ENCODE results near the gene DTHD1. TPM values are rescaled to one million over a fixed set of nuclear protein-coding genes. Genes with fewer than 3 reads are reported as not detected.

The DTHD1 gene
- total and polyA plus RNA-seq, 7 donors = 0.01 to 0.15 (median 0.07) TPM; not detected in 4

DNA sequence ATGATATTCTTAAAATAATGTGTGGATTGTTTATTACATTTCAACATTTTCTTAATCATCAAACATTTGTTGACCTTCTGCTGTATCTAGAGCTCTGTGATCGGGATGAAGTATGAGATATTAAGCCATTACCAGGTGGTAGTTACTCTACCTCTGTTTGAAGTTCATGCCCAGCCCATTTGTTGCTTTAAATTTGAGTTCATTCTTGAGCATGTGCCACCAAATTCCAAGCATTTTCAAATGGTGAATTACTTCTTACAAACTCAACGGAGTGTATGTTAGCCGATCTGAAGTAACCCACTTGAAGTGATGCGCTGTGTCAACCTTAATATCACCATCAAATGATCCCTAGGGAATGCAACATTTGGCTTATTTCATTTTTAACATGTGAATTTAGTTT is 7.3 kb upstream of the DTHD1 start:
- 53 to 65% (median 65%) methylated on average over 4 of the region's 4 CpGs for WGBS, 3 donors
- no peak overlapping the region for H3K27ac ChIP-seq
- no peak overlapping the region for H3K4me3 ChIP-seq
- ATAC-seq = no peak
- intact Hi-C loops (cut with DNase I) = no loop called here
- no peaks in the 10 kb centered on the region for H3K4me1 ChIP-seq
- TF ChIP-seq, protein P1, sequence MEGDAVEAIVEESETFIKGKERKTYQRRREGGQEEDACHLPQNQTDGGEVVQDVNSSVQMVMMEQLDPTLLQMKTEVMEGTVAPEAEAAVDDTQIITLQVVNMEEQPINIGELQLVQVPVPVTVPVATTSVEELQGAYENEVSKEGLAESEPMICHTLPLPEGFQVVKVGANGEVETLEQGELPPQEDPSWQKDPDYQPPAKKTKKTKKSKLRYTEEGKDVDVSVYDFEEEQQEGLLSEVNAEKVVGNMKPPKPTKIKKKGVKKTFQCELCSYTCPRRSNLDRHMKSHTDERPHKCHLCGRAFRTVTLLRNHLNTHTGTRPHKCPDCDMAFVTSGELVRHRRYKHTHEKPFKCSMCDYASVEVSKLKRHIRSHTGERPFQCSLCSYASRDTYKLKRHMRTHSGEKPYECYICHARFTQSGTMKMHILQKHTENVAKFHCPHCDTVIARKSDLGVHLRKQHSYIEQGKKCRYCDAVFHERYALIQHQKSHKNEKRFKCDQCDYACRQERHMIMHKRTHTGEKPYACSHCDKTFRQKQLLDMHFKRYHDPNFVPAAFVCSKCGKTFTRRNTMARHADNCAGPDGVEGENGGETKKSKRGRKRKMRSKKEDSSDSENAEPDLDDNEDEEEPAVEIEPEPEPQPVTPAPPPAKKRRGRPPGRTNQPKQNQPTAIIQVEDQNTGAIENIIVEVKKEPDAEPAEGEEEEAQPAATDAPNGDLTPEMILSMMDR (IDR thresholded peaks at IDR 0.05) = no peak
- no peak for DNase-seq
- no peaks in the 10 kb centered on the region for H3K27me3 ChIP-seq (ENCODE audit: insufficient read depth in 3 of 3, low read length in 2 of 3)
- no peaks in the 10 kb centered on the region for H3K36me3 ChIP-seq (ENCODE audit: insufficient read depth in 1 of 2, low read depth in 1 of 2)
- no peaks in the 10 kb centered on the region for H3K9me3 ChIP-seq

DNA sequence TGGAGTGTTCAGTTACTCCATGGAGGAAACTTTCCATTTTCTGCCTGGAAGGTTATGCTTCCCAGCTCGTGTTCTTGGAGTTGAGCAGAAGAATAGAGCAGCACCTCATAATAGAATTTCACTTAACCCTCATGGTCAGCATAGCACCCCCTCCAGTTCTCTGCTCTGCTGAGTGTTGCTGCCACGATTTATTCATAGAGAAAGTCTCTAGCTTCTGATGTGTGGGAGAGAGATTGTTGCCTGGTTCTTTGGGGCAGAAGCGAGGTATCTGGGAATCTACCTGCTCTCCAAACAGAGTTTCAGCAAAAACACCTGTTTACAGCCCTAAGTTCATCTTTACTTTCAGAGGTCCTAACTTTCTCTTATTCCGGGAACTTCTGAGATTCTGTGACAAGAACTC is 3.9 kb upstream of the DTHD1 start:
- WGBS, 3 donors = 72 to 80% (median 73%) methylated on average over 4 of the region's 4 CpGs
- Histone ChIP-seq H3K27ac (no peak overlapping the region), H3K27me3 (ENCODE audit: insufficient read depth in 3 of 3, low read length in 2 of 3) (no peaks in the 10 kb centered on the region), H3K4me1 (no peaks in the 10 kb centered on the region), H3K36me3 (ENCODE audit: insufficient read depth in 1 of 2, low read depth in 1 of 2) (no peaks in the 10 kb centered on the region), H3K4me3 (no peak overlapping the region), H3K9me3 (no peaks in the 10 kb centered on the region)
- DNase-seq (no peak), ATAC-seq (no peak)
- intact Hi-C loops (cut with DNase I) = no loop called here
- TF ChIP-seq, protein P1 (IDR thresholded peaks at IDR 0.05) = no peak

DNA sequence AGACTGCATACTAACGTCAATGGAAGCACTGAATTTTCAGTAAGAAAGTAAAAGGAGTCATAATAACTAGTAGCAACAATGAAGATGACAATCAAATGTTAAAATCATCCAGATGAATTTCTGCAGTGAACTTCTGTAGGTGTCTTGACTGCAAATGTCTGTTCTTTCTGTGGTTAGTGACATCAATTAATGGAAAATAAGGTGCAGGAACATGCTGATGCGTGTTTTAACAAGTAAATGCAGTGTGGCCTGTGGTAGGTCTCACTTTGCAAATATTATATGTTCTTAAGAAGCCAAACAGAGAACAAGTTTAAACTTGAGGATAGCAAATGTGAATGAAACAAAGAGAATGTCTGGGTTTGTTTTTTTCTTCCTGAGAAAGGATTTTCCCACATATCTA is 2.6 kb upstream of the DTHD1 start:
- H3K4me1 ChIP-seq = no peaks in the 10 kb centered on the region
- no peak overlapping the region for H3K4me3 ChIP-seq
- DNase-seq (no peak), ATAC-seq (no peak)
- H3K9me3 ChIP-seq = no peaks in the 10 kb centered on the region
- H3K27ac ChIP-seq = no peak overlapping the region
- WGBS, 3 donors = 76 to 83% (median 77%) methylated on average over 2 of the region's 2 CpGs
- TF ChIP-seq, protein P1 (IDR thresholded peaks at IDR 0.05) = no peak
- H3K27me3 ChIP-seq (ENCODE audit: insufficient read depth in 3 of 3, low read length in 2 of 3) = no peaks in the 10 kb centered on the region
- H3K36me3 ChIP-seq (ENCODE audit: insufficient read depth in 1 of 2, low read depth in 1 of 2) = no peaks in the 10 kb centered on the region
- intact Hi-C loops (cut with DNase I) = no loop called here

DNA sequence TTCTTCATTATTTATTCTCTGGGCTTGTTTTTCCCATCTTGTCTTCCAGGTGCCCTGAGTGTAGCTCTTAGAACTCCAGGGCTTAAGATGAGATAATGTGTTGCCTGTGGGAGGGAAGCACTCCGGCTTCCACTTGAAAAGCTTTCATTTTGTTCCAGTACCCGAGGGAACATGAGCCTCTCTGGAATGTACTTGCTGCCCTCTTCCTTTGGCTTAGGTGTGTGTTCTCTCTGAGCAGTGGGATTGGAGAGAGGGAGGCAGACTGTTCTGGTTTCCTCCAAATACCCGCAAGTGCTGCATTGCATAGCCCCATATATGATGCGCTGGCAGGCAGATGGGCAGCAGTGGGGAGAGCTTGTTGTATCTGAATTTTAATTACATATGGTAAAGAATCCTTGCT is 861 bp upstream of the DTHD1 start:
- H3K36me3 ChIP-seq (ENCODE audit: insufficient read depth in 1 of 2, low read depth in 1 of 2) = no peaks in the 10 kb centered on the region
- H3K9me3 ChIP-seq = no peaks in the 10 kb centered on the region
- no peak for DNase-seq
- H3K27me3 ChIP-seq (ENCODE audit: insufficient read depth in 3 of 3, low read length in 2 of 3) = no peaks in the 10 kb centered on the region
- intact Hi-C loops (cut with DNase I) = no loop called here
- H3K4me1 ChIP-seq = no peaks in the 10 kb centered on the region
- H3K4me3 ChIP-seq = no peak overlapping the region
- whole genome bisulfite sequencing, 3 donors = 57 to 62% (median 61%) methylated on average over 4 of the region's 4 CpGs
- ATAC-seq = no peak
- H3K27ac ChIP-seq = no peak overlapping the region
- TF ChIP-seq, protein P1 (IDR thresholded peaks at IDR 0.05) = no peak

DNA sequence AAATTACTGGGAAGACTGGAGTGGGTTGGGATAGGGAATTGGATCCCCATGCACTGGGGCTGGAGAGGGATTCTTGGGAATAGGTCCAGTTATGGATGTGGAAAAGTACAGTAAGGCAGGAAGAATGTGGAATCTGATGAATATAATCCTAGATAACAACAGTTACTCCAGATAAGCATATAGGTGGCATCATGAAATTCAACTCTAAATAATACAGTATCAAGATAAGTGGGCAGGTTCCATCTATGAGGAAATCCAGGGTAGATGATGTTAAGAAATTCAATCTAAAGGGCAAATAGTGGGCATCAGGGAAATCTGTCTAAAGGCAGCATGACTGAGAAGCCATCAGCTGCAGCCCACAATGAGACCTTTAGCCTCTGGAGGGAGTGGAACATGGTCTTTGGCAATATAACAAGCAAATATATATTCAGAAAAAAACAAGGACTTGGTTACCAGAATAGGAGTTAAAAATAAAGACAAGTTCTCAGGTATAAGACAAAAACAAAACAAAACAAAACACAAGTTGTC is 1.2 kb downstream of the DTHD1 start:
- H3K27ac ChIP-seq = no peak overlapping the region
- TF ChIP-seq, protein P1 (IDR thresholded peaks at IDR 0.05) = no peak
- intact Hi-C loops (cut with DNase I) = no loop called here
- H3K4me1 ChIP-seq = no peaks in the 10 kb centered on the region
- H3K4me3 ChIP-seq = no peak overlapping the region
- no peaks in the 10 kb centered on the region for H3K36me3 ChIP-seq (ENCODE audit: insufficient read depth in 1 of 2, low read depth in 1 of 2)
- no peak for DNase-seq
- H3K9me3 ChIP-seq = no peaks in the 10 kb centered on the region
- H3K27me3 ChIP-seq (ENCODE audit: insufficient read depth in 3 of 3, low read length in 2 of 3) = no peaks in the 10 kb centered on the region
- ATAC-seq = no peak
